ENCODE data around the gene TALDO1. TPM values are rescaled to one million over a fixed set of nuclear protein-coding genes. Genes with fewer than 3 reads are reported as not detected.

TALDO1 gene
- total RNA-seq, 1 donor from 2014 or later: 182 TPM

GRCh38 chr11:704228-704674 lies 43.0 kb upstream of the TALDO1 start:
- H3K4me3 Mint-ChIP-seq (ENCODE audit: unreplicated experiment): no peak overlapping the region
- no peak for DNase-seq
- H3K9me3 Mint-ChIP-seq (ENCODE audit: unreplicated experiment): peaks cover 6% of the 10 kb centered on the region
- H3K36me3 Mint-ChIP-seq (ENCODE audit: unreplicated experiment): no peaks in the 10 kb centered on the region
- H3K4me1 Mint-ChIP-seq (ENCODE audit: low read depth, unreplicated experiment): peaks cover 2% of the 10 kb centered on the region
- no peak overlapping the region for H3K27ac Mint-ChIP-seq (ENCODE audit: unreplicated experiment)
- TF ChIP-seq CTCF (IDR thresholded peaks at IDR 0.05; ENCODE audit: partially characterized antibody, unreplicated experiment): no peak
- peaks cover 11% of the 10 kb centered on the region for H3K27me3 Mint-ChIP-seq (ENCODE audit: unreplicated experiment)

DNA sequence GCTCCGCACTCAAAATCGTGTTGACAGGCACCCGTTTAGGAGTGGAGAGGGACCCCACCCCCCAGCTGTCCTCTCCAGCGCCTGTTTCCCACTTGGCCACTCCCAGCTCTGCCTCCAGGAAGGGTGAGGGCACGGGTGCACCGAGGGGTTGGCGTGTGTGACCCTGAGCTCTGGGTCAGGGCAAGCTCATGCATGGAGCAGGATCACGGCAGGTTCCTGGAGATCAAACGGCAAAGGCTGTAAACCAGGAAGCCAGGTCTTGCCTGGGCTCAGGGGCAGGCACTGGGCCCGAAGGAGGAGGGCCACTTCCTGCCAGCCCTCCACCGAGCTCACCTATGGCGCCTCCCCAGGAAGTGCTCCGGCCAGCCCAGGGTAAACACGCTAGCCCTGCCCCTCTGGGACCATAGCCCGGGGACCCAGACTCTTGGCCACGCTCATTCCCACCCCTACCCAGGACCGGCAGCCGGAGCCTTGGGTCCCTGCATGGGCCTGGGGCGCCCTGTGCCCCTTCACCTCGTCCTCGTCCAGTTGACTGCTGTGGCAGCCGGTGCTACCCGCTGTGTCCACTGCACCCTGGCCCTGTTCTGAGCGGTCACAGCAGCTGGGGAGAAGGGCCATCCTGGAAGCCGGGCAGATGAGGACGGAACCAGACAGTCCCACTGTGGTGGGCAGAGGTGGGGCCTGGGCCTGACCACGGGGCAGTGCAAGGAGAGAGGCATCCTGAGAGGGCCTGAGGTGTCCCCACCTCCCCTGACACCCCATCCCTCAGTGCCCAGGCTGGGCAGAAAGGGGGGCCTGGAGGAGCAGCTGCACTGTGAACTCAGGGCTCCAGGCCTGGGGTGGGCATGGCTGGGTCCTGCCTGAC lies 42.3 kb upstream of the TALDO1 start:
- H3K27me3 Mint-ChIP-seq (ENCODE audit: unreplicated experiment): peaks cover 11% of the 10 kb centered on the region
- DNase-seq: no peak
- H3K4me1 Mint-ChIP-seq (ENCODE audit: low read depth, unreplicated experiment): peaks cover 2% of the 10 kb centered on the region
- H3K9me3 Mint-ChIP-seq (ENCODE audit: unreplicated experiment): peaks cover 6% of the 10 kb centered on the region
- H3K4me3 Mint-ChIP-seq (ENCODE audit: unreplicated experiment): no peak overlapping the region
- no peak overlapping the region for H3K27ac Mint-ChIP-seq (ENCODE audit: unreplicated experiment)
- H3K36me3 Mint-ChIP-seq (ENCODE audit: unreplicated experiment): no peaks in the 10 kb centered on the region
- TF ChIP-seq CTCF (IDR thresholded peaks at IDR 0.05; ENCODE audit: partially characterized antibody, unreplicated experiment): no peak

GRCh38 chr11:705646-706438 lies 41.4 kb upstream of the TALDO1 start, which contains the start of gene EPS8L2:
Gene EPS8L2, plus strand, starts transcription at chr11:706231. Its CDS starts 3,177 bp downstream, at chr11:709408.
- no peak for TF ChIP-seq CTCF (IDR thresholded peaks at IDR 0.05; ENCODE audit: partially characterized antibody, unreplicated experiment)
- H3K4me1 Mint-ChIP-seq (ENCODE audit: low read depth, unreplicated experiment): peaks cover 2% of the 10 kb centered on the region
- H3K9me3 Mint-ChIP-seq (ENCODE audit: unreplicated experiment): peaks cover 6% of the 10 kb centered on the region
- H3K4me3 Mint-ChIP-seq (ENCODE audit: unreplicated experiment): no peak within 1 kb of the TSS
- H3K27me3 Mint-ChIP-seq (ENCODE audit: unreplicated experiment): peaks cover 10% of the 10 kb centered on the region
- DNase-seq: no peak
- no peak within 1 kb of the TSS for H3K27ac Mint-ChIP-seq (ENCODE audit: unreplicated experiment)
- H3K36me3 Mint-ChIP-seq (ENCODE audit: unreplicated experiment): no peaks in the 10 kb centered on the region

DNA sequence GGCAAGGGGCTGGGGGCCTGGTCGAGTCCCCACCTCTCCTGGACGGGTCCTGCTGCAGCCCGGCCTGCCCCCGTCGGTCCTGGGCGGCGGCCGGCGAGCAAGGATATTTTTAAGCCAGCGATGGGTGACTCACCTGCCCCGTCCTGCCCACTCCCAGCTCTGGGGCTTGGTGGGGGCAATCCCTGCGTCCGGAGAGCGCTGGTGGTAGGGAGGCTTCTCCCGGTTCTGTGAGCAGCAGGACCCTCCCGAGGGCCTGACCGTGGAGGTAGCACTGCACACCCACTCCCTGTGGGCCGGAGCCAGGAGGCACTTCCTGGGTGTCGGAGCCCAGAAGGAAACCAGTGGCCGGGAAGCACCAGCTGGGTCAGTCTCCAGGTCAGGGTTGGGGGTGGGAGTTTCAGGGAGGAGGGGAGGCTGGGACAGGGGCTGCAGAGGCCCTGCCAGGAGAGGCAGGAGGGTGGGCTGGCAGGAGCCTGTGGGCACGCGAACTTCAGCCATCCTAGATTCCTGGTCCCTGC lies 40.8 kb upstream of the TALDO1 start:
- Mint-ChIP-seq H3K9me3 (ENCODE audit: unreplicated experiment) (peaks cover 6% of the 10 kb centered on the region), H3K36me3 (ENCODE audit: unreplicated experiment) (no peaks in the 10 kb centered on the region), H3K4me1 (ENCODE audit: low read depth, unreplicated experiment) (peaks cover 2% of the 10 kb centered on the region), H3K27ac (ENCODE audit: unreplicated experiment) (no peak overlapping the region), H3K4me3 (ENCODE audit: unreplicated experiment) (no peak overlapping the region), H3K27me3 (ENCODE audit: unreplicated experiment) (peaks cover 8% of the 10 kb centered on the region)
- DNase-seq: no peak
- no peak for TF ChIP-seq CTCF (IDR thresholded peaks at IDR 0.05; ENCODE audit: partially characterized antibody, unreplicated experiment)

Measured in glutamatergic neuron (in vitro differentiated cells).